HepG2 (cell line): Measurements from ENCODE around the gene TMEM14C. TPM values are rescaled to one million over a fixed set of nuclear protein-coding genes. Genes with fewer than 3 reads are reported as not detected.
A peak's percentile ranks its signal among the peaks of the same experiment; 100 is the strongest.

Source experiments
- ARID4A ChIP-seq: sonication (generic); formaldehyde crosslinking; IDR thresholded peaks from 2 replicates; pipeline ENCODE4 v1.5.0; 2020; ENCODE audit warnings: mild to moderate bottlenecking, missing genetic modification reagents, borderline replicate concordance
- CEBPG ChIP-seq: IDR thresholded peaks from 2 replicates; pipeline ENCODE4 v1.6.1; 2016
- HMG20A ChIP-seq: IDR thresholded peaks from 2 replicates; pipeline ENCODE4 v1.6.1; 2016; ENCODE audit warnings: borderline replicate concordance
- JUNB ChIP-seq: sonication (generic); formaldehyde crosslinking; IDR thresholded peaks from 2 replicates; pipeline ENCODE4 v1.8.0; 2022; ENCODE audit warnings: missing genetic modification reagents, mild to moderate bottlenecking, borderline replicate concordance
- KLF9 ChIP-seq: IDR thresholded peaks from 2 replicates; pipeline ENCODE4 v1.6.1; 2016; ENCODE audit warnings: low read depth
- NFYB ChIP-seq: sonication (generic); formaldehyde crosslinking; IDR thresholded peaks from 2 replicates; pipeline ENCODE4 v1.4.0; 2020; ENCODE audit warnings: missing genetic modification reagents
- POLR2AphosphoS5 ChIP-seq: IDR thresholded peaks from 2 replicates; pipeline ENCODE4 v1.6.1; 2012; ENCODE audit warnings: low read depth, low read length
- POLR2G ChIP-seq: fragments of 200-400 bp; formaldehyde crosslinking; IDR thresholded peaks from 2 replicates; pipeline ENCODE4 v1.6.1; 2018; ENCODE audit warnings: mild to moderate bottlenecking, low read depth, low read length, moderate library complexity
- REPIN1 ChIP-seq: sonication (generic); formaldehyde crosslinking; IDR thresholded peaks from 2 replicates; pipeline ENCODE4 v1.8.0; 2022; ENCODE audit warnings: missing genetic modification reagents, low read depth, mild to moderate bottlenecking, borderline replicate concordance
- SCMH1 ChIP-seq: sonication (generic); formaldehyde crosslinking; IDR thresholded peaks from 2 replicates; pipeline ENCODE4 v1.9.0; 2021; ENCODE audit warnings: missing genetic modification reagents, mild to moderate bottlenecking, borderline replicate concordance
- SMYD3 ChIP-seq: sonication (generic); formaldehyde crosslinking; IDR thresholded peaks from 2 replicates; pipeline ENCODE4 v1.8.1; 2023; ENCODE audit warnings: mild to moderate bottlenecking, missing genetic modification reagents
- SP2 ChIP-seq: sonication (generic); formaldehyde crosslinking; IDR thresholded peaks from 2 replicates; pipeline ENCODE4 v1.5.1; 2020; ENCODE audit warnings: mild to moderate bottlenecking, missing genetic modification reagents
- TAF15 ChIP-seq: fragments of 200-400 bp; formaldehyde crosslinking; IDR thresholded peaks from one replicate; pipeline ENCODE4 v1.6.1; 2018; ENCODE audit warnings: mild to moderate bottlenecking, low read depth, low read length; ENCODE audit not compliant: poor library complexity, severe bottlenecking
- TBP ChIP-seq: sonication (generic); formaldehyde crosslinking; IDR thresholded peaks from 2 replicates; pipeline ENCODE4 v1.5.0; 2020; ENCODE audit warnings: missing genetic modification reagents
- TFAP4 ChIP-seq: sonication (generic); IDR thresholded peaks from 2 replicates; pipeline ENCODE4 v1.6.1; 2016; ENCODE audit warnings: low read depth, borderline replicate concordance
- TFDP2 ChIP-seq: sonication (generic); formaldehyde crosslinking; IDR thresholded peaks from 2 replicates; pipeline ENCODE4 v1.4.0; 2020; ENCODE audit warnings: missing genetic modification reagents
- USF2 ChIP-seq, 2 experiments: sonication (generic) in 1 of 2; formaldehyde crosslinking in 1 of 2; IDR thresholded peaks; 2 replicates each; pipeline versions ENCODE4 v1.5.1 to v1.6.1; 2011 to 2020; ENCODE audit warnings: borderline replicate concordance in 1 of 2, low read depth in 1 of 2, low read length in 1 of 2, mild to moderate bottlenecking in 1 of 2, missing genetic modification reagents in 1 of 2, moderate library complexity in 1 of 2
- ZBTB7B ChIP-seq: sonication (generic); formaldehyde crosslinking; IDR thresholded peaks from 2 replicates; pipeline ENCODE4 v1.4.0; 2020; ENCODE audit warnings: missing genetic modification reagents
- ZC3H13 ChIP-seq: sonication (generic); formaldehyde crosslinking; IDR thresholded peaks from 2 replicates; pipeline ENCODE4 v1.8.1; 2023; ENCODE audit warnings: mild to moderate bottlenecking, missing genetic modification reagents, moderate library complexity
- polyA plus RNA-seq, 8 experiments: library from polyadenylated mRNA; depleted of rRNA in 3 of 8; stranded (reverse) in 7 of 8; unstranded in 1 of 8; fragments of >200 nt; fragmentation: Illumina TruSeq in 4 of 8; extraction: Trizol in 4 of 8; gene quantifications; 2 replicates each; pipeline versions ENCODE4 v1.2.1 to v1.2.3, GENCODE V29; 2011 to 2016; ENCODE audit warnings: low read depth in 4 of 8, missing spikeins in 1 of 8, mixed read lengths in 1 of 8; ENCODE audit not compliant: insufficient read depth in 1 of 8
- total RNA-seq, 5 experiments: library from RNA; depleted of rRNA; stranded (reverse); fragments of >200 nt; fragmentation: Illumina TruSeq; extraction: Trizol; gene quantifications; 2 replicates each; pipeline ENCODE4 v1.2.3, GENCODE V29; 2016; ENCODE audit warnings: low read depth in 1 of 5

Gene TMEM14C
- total and polyA plus RNA-seq, 2 of the 13 experiments (the other 11 are each of a cell fraction or from before 2014, with no cell fraction given): 184 TPM

- TF ChIP-seq USF2 (IDR thresholded peaks at IDR 0.05; ENCODE audit: low read depth, low read length) (peak; percentile 88), USF2 (CRISPR knock-in tag; IDR thresholded peaks at IDR 0.05; ENCODE audit: borderline replicate concordance) (peak; percentile 96), POLR2AphosphoS5 (peak; percentile 89), TBP (CRISPR knock-in tag) (0 out of 2 replicates have a peak, but pooled peaks have one; percentile 19), CEBPG (CRISPR knock-in tag) (peak; percentile 92), POLR2G (peak; percentile 93), NFYB (CRISPR knock-in tag) (peak; percentile 60), TFAP4 (no peak; the same call in 1 of the 2 replicates), SMYD3 (CRISPR knock-in tag) (no peak; the same call in 1 of the 2 replicates), REPIN1 (CRISPR knock-in tag) (peak; percentile 80; the same call in 1 of the 2 replicates), SP2 (CRISPR knock-in tag) (peak; percentile 44), ZBTB7B (CRISPR knock-in tag) (peak; percentile 83), TFDP2 (CRISPR knock-in tag) (peak; percentile 90), TAF15 (no peak), ZC3H13 (CRISPR knock-in tag) (no peak), ARID4A (CRISPR knock-in tag) (peak; percentile 98), KLF9 (CRISPR knock-in tag) (peak; percentile 92; the same call in 1 of the 2 replicates), HMG20A (CRISPR knock-in tag) (peak; percentile 31; the same call in 1 of the 2 replicates), SCMH1 (no peak), JUNB (CRISPR knock-in tag) (0 out of 2 replicates have a peak, but pooled peaks have one; percentile 39)
These were observed at the start of gene TMEM14C (continued) for GRCh38 chr6:10722820-10723566.
